Measurements from ENCODE around the gene PCDHAC2.

DNA sequence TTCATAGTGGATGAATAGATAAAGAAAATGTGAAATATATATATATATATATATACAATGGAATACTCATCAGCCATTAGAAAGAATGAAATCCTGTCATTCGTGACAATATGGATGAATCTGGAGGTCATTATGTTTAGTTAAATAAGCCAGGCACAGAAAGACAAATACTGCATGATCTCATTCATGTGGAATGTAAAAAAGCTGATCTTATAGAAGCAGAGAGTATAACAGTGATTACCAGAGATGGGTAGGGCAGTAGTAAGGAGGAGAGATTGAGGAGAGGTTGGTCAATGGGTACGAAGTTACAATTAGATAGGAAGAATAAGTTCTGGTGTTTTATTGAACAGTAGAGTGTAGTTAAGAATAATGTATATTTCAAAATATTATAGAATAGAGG lies 19.7 kb upstream of the PCDHAC2 start:
- TF ChIP-seq, protein P1, sequence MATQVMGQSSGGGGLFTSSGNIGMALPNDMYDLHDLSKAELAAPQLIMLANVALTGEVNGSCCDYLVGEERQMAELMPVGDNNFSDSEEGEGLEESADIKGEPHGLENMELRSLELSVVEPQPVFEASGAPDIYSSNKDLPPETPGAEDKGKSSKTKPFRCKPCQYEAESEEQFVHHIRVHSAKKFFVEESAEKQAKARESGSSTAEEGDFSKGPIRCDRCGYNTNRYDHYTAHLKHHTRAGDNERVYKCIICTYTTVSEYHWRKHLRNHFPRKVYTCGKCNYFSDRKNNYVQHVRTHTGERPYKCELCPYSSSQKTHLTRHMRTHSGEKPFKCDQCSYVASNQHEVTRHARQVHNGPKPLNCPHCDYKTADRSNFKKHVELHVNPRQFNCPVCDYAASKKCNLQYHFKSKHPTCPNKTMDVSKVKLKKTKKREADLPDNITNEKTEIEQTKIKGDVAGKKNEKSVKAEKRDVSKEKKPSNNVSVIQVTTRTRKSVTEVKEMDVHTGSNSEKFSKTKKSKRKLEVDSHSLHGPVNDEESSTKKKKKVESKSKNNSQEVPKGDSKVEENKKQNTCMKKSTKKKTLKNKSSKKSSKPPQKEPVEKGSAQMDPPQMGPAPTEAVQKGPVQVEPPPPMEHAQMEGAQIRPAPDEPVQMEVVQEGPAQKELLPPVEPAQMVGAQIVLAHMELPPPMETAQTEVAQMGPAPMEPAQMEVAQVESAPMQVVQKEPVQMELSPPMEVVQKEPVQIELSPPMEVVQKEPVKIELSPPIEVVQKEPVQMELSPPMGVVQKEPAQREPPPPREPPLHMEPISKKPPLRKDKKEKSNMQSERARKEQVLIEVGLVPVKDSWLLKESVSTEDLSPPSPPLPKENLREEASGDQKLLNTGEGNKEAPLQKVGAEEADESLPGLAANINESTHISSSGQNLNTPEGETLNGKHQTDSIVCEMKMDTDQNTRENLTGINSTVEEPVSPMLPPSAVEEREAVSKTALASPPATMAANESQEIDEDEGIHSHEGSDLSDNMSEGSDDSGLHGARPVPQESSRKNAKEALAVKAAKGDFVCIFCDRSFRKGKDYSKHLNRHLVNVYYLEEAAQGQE (IDR thresholded peaks at IDR 0.05): no peak
- TF ChIP-seq, protein P2, sequence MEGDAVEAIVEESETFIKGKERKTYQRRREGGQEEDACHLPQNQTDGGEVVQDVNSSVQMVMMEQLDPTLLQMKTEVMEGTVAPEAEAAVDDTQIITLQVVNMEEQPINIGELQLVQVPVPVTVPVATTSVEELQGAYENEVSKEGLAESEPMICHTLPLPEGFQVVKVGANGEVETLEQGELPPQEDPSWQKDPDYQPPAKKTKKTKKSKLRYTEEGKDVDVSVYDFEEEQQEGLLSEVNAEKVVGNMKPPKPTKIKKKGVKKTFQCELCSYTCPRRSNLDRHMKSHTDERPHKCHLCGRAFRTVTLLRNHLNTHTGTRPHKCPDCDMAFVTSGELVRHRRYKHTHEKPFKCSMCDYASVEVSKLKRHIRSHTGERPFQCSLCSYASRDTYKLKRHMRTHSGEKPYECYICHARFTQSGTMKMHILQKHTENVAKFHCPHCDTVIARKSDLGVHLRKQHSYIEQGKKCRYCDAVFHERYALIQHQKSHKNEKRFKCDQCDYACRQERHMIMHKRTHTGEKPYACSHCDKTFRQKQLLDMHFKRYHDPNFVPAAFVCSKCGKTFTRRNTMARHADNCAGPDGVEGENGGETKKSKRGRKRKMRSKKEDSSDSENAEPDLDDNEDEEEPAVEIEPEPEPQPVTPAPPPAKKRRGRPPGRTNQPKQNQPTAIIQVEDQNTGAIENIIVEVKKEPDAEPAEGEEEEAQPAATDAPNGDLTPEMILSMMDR (IDR thresholded peaks at IDR 0.05; ENCODE audit: low read depth, low read length, missing input control): no peak
- TF ChIP-seq FOXA2 (IDR thresholded peaks at IDR 0.05) (no peak), EGR1 (IDR thresholded peaks at IDR 0.05; ENCODE audit: low read depth in 2 of 2) (no peak), HNF4A (conservative IDR thresholded peaks at IDR 0.05) (no peak), TAF1 (conservative IDR thresholded peaks at IDR 0.05) (no peak), RAD21 (IDR thresholded peaks at IDR 0.05) (no peak), SP1 (IDR thresholded peaks at IDR 0.05) (no peak)
- TF ChIP-seq, protein P3, sequence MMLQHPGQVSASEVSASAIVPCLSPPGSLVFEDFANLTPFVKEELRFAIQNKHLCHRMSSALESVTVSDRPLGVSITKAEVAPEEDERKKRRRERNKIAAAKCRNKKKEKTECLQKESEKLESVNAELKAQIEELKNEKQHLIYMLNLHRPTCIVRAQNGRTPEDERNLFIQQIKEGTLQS (IDR thresholded peaks at IDR 0.05): no peak

Data from liver (tissue), 3 donors.